B cell (primary cell): ENCODE measurements around the gene ASPRV1. TPM values are rescaled to one million over a fixed set of nuclear protein-coding genes. Genes with fewer than 3 reads are reported as not detected.

Experiments
- ATAC-seq: fragments of 200-7000 bp; cut with Tn5 transposase; one replicate; pipeline ENCODE4 v1.10.0; 2021; ENCODE audit warnings: low read depth, mild to moderate bottlenecking, moderate number of reproducible peaks, moderate library complexity
- CTCF ChIA-PET: fragments of 350-600 bp; sonication (Branson Sonifier 250); formaldehyde crosslinking; loops from one replicate; lab custom pipeline; 2021; ENCODE audit warnings: antibody characterized with exemption, inconsistent platforms; lab: Charles Lee
- POLR2A ChIA-PET: fragments of 350-600 bp; sonication (Branson Sonifier 250); formaldehyde crosslinking; loops from one replicate; lab custom pipeline; 2021; ENCODE audit warnings: antibody characterized with exemption; lab: Charles Lee
- DNase-seq: peaks from one replicate; pipeline ENCODE4 v3.0.0; 2013
- H2AFZ ChIP-seq: 2 replicates; pipeline ENCODE4 v1.6.1; 2012; ENCODE audit warnings: mild to moderate bottlenecking, low read depth, low read length; ENCODE audit not compliant: insufficient read depth, poor library complexity, severe bottlenecking
- H3K27ac ChIP-seq, 2 donors: 1 replicate in 1 of 2; 2 replicates in 1 of 2; pipeline ENCODE4 v1.5.1; 2012 to 2013; ENCODE audit warnings: low read length in 2 of 2, mild to moderate bottlenecking in 2 of 2, moderate library complexity in 1 of 2
- H3K27me3 ChIP-seq, 4 experiments: fragments of 200-600 bp in 1 of 4; sonication (generic) in 1 of 4; replicated peaks in 1 of 4; 1 replicate in 2 of 4; 2 replicates in 2 of 4; pipeline versions ENCODE4 v1.6.1 to v1.7.0; 2013 to 2016; ENCODE audit warnings: low read length in 3 of 4, mild to moderate bottlenecking in 2 of 4, mixed read lengths in 1 of 4, moderate library complexity in 1 of 4; ENCODE audit not compliant: insufficient read depth in 4 of 4, control insufficient read depth in 3 of 4; ENCODE audit errors: control extremely low read depth in 1 of 4
- H3K36me3 ChIP-seq, 2 experiments: replicated peaks in 1 of 2; 1 replicate in 1 of 2; 2 replicates in 1 of 2; pipeline versions ENCODE4 v1.6.1 to v1.7.1; 2013; ENCODE audit warnings: low read length in 1 of 2; ENCODE audit not compliant: insufficient read depth in 2 of 2, control insufficient read depth in 1 of 2; ENCODE audit errors: control extremely low read depth in 1 of 2, extremely low read depth in 1 of 2
- H3K4me1 ChIP-seq, 2 donors: fragments of 200-600 bp in 1 of 2; sonication (generic) in 1 of 2; 1 replicate in 1 of 2; 2 replicates in 1 of 2; pipeline versions ENCODE4 v1.5.1 to v1.6.1; 2013 to 2017; ENCODE audit warnings: low read length in 2 of 2; ENCODE audit not compliant: control insufficient read depth in 2 of 2, insufficient read depth in 2 of 2
- H3K4me2 ChIP-seq: replicated peaks from 2 replicates; pipeline ENCODE3; 2012; ENCODE audit warnings: mild to moderate bottlenecking, low read depth, low read length; ENCODE audit not compliant: poor library complexity, severe bottlenecking
- H3K4me3 ChIP-seq, 5 experiments: fragments of 200-600 bp in 1 of 5; sonication (generic) in 1 of 5; 1 replicate in 3 of 5; 2 replicates in 2 of 5; pipeline versions ENCODE4 v1.5.1 to v1.7.0; 2011 to 2016; ENCODE audit warnings: low read length in 4 of 5, mild to moderate bottlenecking in 4 of 5, low read depth in 2 of 5, control low read depth in 1 of 5, moderate library complexity in 1 of 5; ENCODE audit not compliant: insufficient read depth in 1 of 5; ENCODE audit errors: control extremely low read depth in 1 of 5, extremely low read depth in 1 of 5
- H3K79me2 ChIP-seq: fragments of 200-600 bp; sonication (generic); one replicate; pipeline ENCODE4 v1.6.0; 2016; ENCODE audit warnings: low read length; ENCODE audit not compliant: control insufficient read depth, insufficient read depth
- H3K9ac ChIP-seq: fragments of 200-600 bp; sonication (generic); 2 replicates; pipeline ENCODE4 v1.6.1; 2017; ENCODE audit warnings: mild to moderate bottlenecking, low read length, moderate library complexity
- H3K9me3 ChIP-seq, 3 donors: one replicate each; pipeline versions ENCODE4 v1.6.1 to v1.7.1; 2013; ENCODE audit warnings: low read length in 2 of 3; ENCODE audit not compliant: control insufficient read depth in 2 of 3, insufficient read depth in 1 of 3; ENCODE audit errors: control extremely low read depth in 1 of 3
- H4K20me1 ChIP-seq: 2 replicates; pipeline ENCODE4 v1.6.0; 2012; ENCODE audit warnings: mild to moderate bottlenecking, low read length; ENCODE audit not compliant: insufficient read depth, control insufficient read depth, poor library complexity, severe bottlenecking
- H3K27ac Mint-ChIP-seq: one replicate; pipeline ENCODE4 v1.8.0; 2021; ENCODE audit warnings: mixed read lengths
- H3K27me3 Mint-ChIP-seq: one replicate; pipeline ENCODE4 v1.8.0; 2021; ENCODE audit warnings: mixed read lengths
- H3K4me1 Mint-ChIP-seq: one replicate; pipeline ENCODE4 v1.8.0; 2021; ENCODE audit warnings: mixed read lengths
- H3K4me3 Mint-ChIP-seq: one replicate; pipeline ENCODE4 v1.8.0; 2021; ENCODE audit warnings: mixed read lengths
- H3K9me3 Mint-ChIP-seq: one replicate; pipeline ENCODE4 v1.8.0; 2022; ENCODE audit warnings: mixed read lengths; ENCODE audit not compliant: insufficient read depth
- CTCF ChIP-seq: fragments of 200-600 bp; IDR thresholded peaks from one replicate; pipeline ENCODE4 v1.8.0; 2022; ENCODE audit warnings: antibody characterized with exemption, mild to moderate bottlenecking
- EZH2 ChIP-seq: IDR thresholded peaks from 2 replicates; pipeline ENCODE4 v1.6.1; 2012; ENCODE audit warnings: borderline replicate concordance, low read depth, mild to moderate bottlenecking, moderate library complexity, low read length; ENCODE audit not compliant: insufficient read depth, poor library complexity, severe bottlenecking
- WGBS: methylation state at CpG from one replicate; pipeline ENCODE4 v1.1.5; 2013; ENCODE audit warnings: missing lambda C conversion rate; ENCODE audit not compliant: insufficient coverage; 5-methylcytosine and 5-hydroxymethylcytosine counted together
- intact Hi-C: fragments of 100-400 bp; cut with micrococcal nuclease; formaldehyde crosslinking; loops from one replicate; pipeline ENCODE4 v1.10.0; 2022
- polyA plus RNA-seq: library from polyadenylated mRNA; depleted of rRNA; stranded (reverse); fragments of >200 nt; gene quantifications from 2 replicates; pipeline ENCODE4 v1.2.3, GENCODE V29; 2012
- total RNA-seq, 2 donors: library from RNA; stranded (reverse); fragments of 120-200 nt in 1 of 2; gene quantifications; 1 replicate in 1 of 2; 2 replicates in 1 of 2; pipeline versions ENCODE4 v1.2.3 to v1.2.4, GENCODE V29; 2013 to 2022

ASPRV1 gene
- total and polyA plus RNA-seq, 2 donors (not counting 1 experiment from before 2014, with no cell fraction given), result 1.1 TPM

GRCh38 chr2:69979902-69980807, 18.7 kb upstream of the ASPRV1 start:
- TF ChIP-seq CTCF (no peak), EZH2 (no peak)
- ChIA-PET POLR2A (no interaction called here), CTCF (no interaction called here)
- no peak overlapping the region for H3K4me2 ChIP-seq
- Mint-ChIP-seq H3K9me3 (no peaks in the 10 kb centered on the region), H3K27ac (no peak overlapping the region), H3K4me3 (no peak overlapping the region), H3K27me3 (no peaks in the 10 kb centered on the region), H3K4me1 (no peaks in the 10 kb centered on the region)
- ATAC-seq (no peak), DNase-seq (no peak)
- intact Hi-C loops, result no loop called here
- H3K9me3 ChIP-seq, result no peaks in the 10 kb centered on the region
- no peak overlapping the region for H2AFZ ChIP-seq
- no peaks in the 10 kb centered on the region for H3K27me3 ChIP-seq
- no peaks in the 10 kb centered on the region for H4K20me1 ChIP-seq
- WGBS, result 98% methylated on average over 4 of the region's 8 CpGs
- no peak overlapping the region for H3K27ac ChIP-seq
- H3K4me3 ChIP-seq, result no peak overlapping the region
- no peaks in the 10 kb centered on the region for H3K4me1 ChIP-seq
- H3K79me2 ChIP-seq, result no peaks in the 10 kb centered on the region
- no peak overlapping the region for H3K9ac ChIP-seq
- no peaks in the 10 kb centered on the region for H3K36me3 ChIP-seq

GRCh38 chr2:69977906-69978482, 16.6 kb upstream of the ASPRV1 start:
- DNase-seq (no peak), ATAC-seq (no peak)
- Histone ChIP-seq H2AFZ (no peak overlapping the region), H3K4me1 (no peaks in the 10 kb centered on the region), H3K9me3 (no peaks in the 10 kb centered on the region), H3K27me3 (no peaks in the 10 kb centered on the region), H3K36me3 (no peaks in the 10 kb centered on the region), H3K9ac (no peak overlapping the region), H3K4me3 (no peak overlapping the region), H4K20me1 (no peaks in the 10 kb centered on the region), H3K27ac (no peak overlapping the region), H3K79me2 (no peaks in the 10 kb centered on the region), H3K4me2 (no peak overlapping the region)
- Mint-ChIP-seq H3K27me3 (no peaks in the 10 kb centered on the region), H3K9me3 (no peaks in the 10 kb centered on the region), H3K4me1 (no peaks in the 10 kb centered on the region), H3K27ac (no peak overlapping the region), H3K4me3 (no peak overlapping the region)
- POLR2A ChIA-PET, result no interaction called here
- 100% methylated on average over 2 of the region's 4 CpGs for WGBS
- TF ChIP-seq CTCF (no peak), EZH2 (no peak)
- CTCF ChIA-PET, result no interaction called here
- intact Hi-C loops, result no loop called here
